Stomach (tissue), 4 donors: ENCODE results near the gene TBXAS1.

ENCODE experiments used
- POLR2A ChIP-seq, 4 donors: fragments of 450-650 bp; IDR thresholded peaks; one replicate each; pipeline ENCODE4 v1.6.1; 2016; ENCODE audit warnings: antibody characterized with exemption in 4 of 4, control low read depth in 2 of 4, mild to moderate bottlenecking in 1 of 4, moderate library complexity in 1 of 4
- POLR2AphosphoS5 ChIP-seq, 3 donors: sonication (generic); formaldehyde crosslinking; IDR thresholded peaks; one replicate each; pipeline ENCODE4 v1.6.1; 2016; ENCODE audit warnings: antibody characterized with exemption in 3 of 3
- TF ChIP-seq, protein P1 (sequence below), 7 experiments: fragments of 450-650 bp in 4 of 7; fragments of 200-600 bp in 3 of 7; sonication (generic) in 3 of 7; IDR thresholded peaks; one replicate each; pipeline ENCODE4 v1.5.1; 2016 to 2019; ENCODE audit warnings: antibody characterized with exemption in 7 of 7, control low read depth in 2 of 7, mild to moderate bottlenecking in 1 of 7

DNA sequence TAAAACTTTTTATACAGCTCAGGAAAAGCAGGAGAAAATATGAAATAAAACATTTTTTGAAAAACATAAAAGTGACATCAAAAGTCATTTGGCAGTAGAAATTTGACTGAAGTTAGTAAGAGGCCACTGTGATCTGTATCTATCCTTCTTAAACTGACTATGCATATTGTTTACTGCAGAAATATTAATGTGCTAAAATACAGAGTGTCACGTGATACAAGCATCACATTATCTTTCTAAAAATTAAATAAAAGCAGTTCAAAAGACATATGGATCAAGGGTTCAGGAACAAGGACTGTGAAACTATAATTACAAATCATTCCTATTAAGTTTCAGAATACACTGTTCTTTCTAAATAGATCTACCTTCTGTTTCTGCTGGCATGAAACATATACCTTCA, 200.0 kb downstream of the TBXAS1 start:
- TF ChIP-seq, protein P1, sequence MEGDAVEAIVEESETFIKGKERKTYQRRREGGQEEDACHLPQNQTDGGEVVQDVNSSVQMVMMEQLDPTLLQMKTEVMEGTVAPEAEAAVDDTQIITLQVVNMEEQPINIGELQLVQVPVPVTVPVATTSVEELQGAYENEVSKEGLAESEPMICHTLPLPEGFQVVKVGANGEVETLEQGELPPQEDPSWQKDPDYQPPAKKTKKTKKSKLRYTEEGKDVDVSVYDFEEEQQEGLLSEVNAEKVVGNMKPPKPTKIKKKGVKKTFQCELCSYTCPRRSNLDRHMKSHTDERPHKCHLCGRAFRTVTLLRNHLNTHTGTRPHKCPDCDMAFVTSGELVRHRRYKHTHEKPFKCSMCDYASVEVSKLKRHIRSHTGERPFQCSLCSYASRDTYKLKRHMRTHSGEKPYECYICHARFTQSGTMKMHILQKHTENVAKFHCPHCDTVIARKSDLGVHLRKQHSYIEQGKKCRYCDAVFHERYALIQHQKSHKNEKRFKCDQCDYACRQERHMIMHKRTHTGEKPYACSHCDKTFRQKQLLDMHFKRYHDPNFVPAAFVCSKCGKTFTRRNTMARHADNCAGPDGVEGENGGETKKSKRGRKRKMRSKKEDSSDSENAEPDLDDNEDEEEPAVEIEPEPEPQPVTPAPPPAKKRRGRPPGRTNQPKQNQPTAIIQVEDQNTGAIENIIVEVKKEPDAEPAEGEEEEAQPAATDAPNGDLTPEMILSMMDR (IDR thresholded peaks at IDR 0.05): no peak
- TF ChIP-seq POLR2AphosphoS5 (IDR thresholded peaks at IDR 0.05) (no peak), POLR2A (IDR thresholded peaks at IDR 0.05) (no peak)
